GM10248 (cell line): Measurements from ENCODE around the gene TEAD1.

Experiments used
- CTCF ChIA-PET: fragments of 300-600 bp; sonication (Branson Sonifier 250); formaldehyde crosslinking; extraction: SDS; loops from one replicate; lab custom pipeline; 2021; ENCODE audit warnings: antibody characterized with exemption; lab: Yijun Ruan, JAX
- POLR2A ChIA-PET: fragments of 350-650 bp; sonication (Branson Sonifier 250); formaldehyde crosslinking; extraction: SDS; loops from one replicate; lab custom pipeline; 2020; ENCODE audit warnings: antibody characterized with exemption; lab: Yijun Ruan, JAX
- DNase-seq: peaks from one replicate; pipeline ENCODE4 v3.0.0; 2012; ENCODE audit errors: extremely low spot score
- TF ChIP-seq, protein P1 (sequence below): IDR thresholded peaks from 2 replicates; pipeline ENCODE4 v1.5.1; 2012; ENCODE audit warnings: mild to moderate bottlenecking, low read depth; ENCODE audit errors: extremely low read depth, missing control alignments, control extremely low read depth

TEAD1 gene

DNA sequence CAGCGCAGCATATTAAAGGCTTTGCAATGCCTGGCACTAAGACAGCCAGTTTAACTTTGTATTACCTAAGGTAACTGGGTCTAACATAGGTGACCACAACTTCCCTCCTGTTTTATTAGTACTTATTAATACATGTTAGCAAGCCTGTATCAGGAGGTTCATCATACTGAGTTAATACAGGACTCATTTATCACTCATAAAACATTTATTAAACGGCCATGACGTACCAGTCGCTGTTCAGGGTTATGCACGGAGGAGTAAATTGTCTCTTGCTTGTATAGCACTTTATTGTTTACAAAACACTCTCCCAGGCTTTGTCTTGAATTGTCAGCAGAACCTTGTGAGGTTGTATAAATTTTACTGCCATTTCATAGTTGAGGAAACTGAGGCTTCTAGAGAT lies 55.7 kb downstream of the TEAD1 start:
- TF ChIP-seq, protein P1, sequence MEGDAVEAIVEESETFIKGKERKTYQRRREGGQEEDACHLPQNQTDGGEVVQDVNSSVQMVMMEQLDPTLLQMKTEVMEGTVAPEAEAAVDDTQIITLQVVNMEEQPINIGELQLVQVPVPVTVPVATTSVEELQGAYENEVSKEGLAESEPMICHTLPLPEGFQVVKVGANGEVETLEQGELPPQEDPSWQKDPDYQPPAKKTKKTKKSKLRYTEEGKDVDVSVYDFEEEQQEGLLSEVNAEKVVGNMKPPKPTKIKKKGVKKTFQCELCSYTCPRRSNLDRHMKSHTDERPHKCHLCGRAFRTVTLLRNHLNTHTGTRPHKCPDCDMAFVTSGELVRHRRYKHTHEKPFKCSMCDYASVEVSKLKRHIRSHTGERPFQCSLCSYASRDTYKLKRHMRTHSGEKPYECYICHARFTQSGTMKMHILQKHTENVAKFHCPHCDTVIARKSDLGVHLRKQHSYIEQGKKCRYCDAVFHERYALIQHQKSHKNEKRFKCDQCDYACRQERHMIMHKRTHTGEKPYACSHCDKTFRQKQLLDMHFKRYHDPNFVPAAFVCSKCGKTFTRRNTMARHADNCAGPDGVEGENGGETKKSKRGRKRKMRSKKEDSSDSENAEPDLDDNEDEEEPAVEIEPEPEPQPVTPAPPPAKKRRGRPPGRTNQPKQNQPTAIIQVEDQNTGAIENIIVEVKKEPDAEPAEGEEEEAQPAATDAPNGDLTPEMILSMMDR: no peak
- CTCF ChIA-PET: no interaction called here
- POLR2A ChIA-PET: interaction anchor here (0.6 kb wide), 1 partner anchor 23 kb away, joined by 4 read pairs; no protein-coding TSS in a partner anchor
- DNase-seq: no peak

DNA sequence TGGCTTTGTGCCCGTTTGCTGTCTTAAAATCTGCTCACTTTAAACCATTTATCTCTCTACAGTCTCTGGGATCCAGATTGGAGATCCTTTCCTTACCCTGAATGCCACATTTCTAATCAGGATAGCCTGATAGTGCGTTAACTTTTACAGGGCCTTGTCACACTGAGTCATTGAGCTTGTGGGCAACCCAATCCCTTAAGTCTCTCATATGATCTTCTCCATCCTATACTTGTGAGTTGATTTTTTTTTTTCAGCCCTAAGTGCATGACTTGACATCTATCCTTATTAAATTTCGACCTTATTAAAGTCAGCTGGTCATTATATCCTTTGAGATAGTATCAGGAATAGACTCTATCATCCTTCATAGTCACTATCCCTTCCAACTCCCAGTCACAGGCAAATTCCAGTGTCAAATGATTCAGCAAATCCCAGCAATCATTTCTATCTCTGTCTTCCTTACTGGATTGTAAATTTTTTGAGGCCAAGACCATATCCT lies 57.7 kb downstream of the TEAD1 start:
- ChIA-PET CTCF (interaction anchor here (1.0 to 2.3 kb wide), 2 partner anchors 11 to 12 kb away, joined by 3 to 6 read pairs; no protein-coding TSS in a partner anchor), POLR2A (no interaction called here)
- no peak for DNase-seq
- TF ChIP-seq, protein P1: no peak

DNA sequence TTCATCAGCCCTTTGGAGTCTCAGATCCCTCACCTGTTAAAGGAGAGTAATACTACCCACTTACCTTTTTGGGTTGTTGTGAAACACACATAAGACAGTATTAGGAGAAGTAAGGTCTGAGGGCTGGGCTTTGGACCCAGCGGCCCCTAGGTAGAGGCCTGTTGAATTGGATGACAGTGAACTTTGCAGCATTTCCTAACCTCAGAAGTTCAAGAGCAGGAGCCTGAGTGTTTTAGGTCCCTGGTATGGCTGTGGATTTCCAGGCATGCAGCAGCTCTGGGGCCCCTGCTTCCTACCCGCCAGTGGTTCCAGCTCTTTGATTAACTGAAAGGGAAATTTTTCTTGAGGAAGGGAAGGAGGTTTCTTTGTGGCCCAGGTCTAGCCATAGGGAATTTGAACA lies 58.9 kb downstream of the TEAD1 start:
- TF ChIP-seq, protein P1: no peak
- CTCF ChIA-PET: interaction anchor here (0.7 to 2.3 kb wide), 4 partner anchors 8 to 156 kb away, joined by 3 to 6 read pairs (median 4); no protein-coding TSS in a partner anchor
- POLR2A ChIA-PET: no interaction called here
- no peak for DNase-seq

DNA sequence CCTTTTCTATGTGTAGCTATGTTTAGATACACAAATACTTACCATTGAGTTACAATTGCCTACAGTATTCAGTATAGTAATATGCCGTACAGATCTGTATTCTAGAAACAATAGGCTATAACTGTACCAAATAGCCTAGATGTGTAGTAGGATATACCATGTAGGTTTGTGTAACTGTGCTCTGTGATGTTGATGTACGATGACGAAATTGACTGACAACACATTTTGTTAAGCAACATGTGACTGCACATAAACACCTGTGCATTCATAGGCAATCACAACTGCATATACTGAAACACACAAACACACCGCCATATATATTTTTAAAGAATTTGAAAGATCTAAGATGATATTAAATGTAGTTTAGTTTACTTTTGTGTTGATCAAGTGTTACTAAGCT lies 60.4 kb downstream of the TEAD1 start:
- CTCF ChIA-PET: no interaction called here
- no peak for DNase-seq
- POLR2A ChIA-PET: no interaction called here
- TF ChIP-seq, protein P1: no peak

DNA sequence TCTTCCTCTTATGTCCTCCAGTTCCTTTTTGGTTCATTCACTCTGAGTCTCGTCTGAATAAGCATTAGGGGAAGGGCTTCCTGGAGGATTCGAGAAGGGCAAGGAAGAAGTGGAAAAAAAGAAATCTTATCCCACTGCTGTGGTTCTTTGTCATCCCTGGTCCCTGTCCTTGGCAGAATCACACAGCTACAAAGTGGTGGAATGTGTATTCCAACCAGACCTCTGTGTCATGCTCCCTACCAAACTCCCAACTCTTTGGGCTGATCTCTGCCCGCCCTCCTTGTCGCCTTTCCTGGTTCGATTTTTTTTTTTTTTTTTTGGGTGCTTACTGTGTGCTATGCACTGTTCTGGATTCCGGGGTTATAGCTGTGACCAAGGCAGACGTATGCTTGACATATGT lies 61.0 kb downstream of the TEAD1 start:
- POLR2A ChIA-PET: no interaction called here
- CTCF ChIA-PET: no interaction called here
- TF ChIP-seq, protein P1: no peak
- DNase-seq: no peak

DNA sequence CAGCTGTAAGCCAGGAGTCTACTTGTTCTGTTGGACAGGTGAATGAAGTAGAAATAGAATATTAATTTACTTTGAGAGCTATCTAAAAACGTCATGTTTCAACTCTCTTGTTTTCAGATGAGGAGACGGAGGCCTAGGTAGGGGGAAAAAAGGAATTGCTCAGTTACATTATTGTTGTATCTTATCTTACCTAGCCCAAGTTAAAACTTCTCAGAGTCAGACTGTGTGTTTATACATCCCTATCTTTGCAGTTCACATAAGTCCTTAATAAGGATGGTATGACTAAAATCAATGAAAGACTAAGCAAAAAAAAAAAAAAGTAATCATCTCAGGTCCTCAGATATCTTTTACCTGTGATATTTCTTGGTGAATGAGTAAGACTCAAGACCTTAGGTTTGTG lies 62.8 kb downstream of the TEAD1 start:
- POLR2A ChIA-PET: no interaction called here
- TF ChIP-seq, protein P1: no peak
- CTCF ChIA-PET: no interaction called here
- no peak for DNase-seq
